ENCODE measurements around the gene MUC5B.

- TF ChIP-seq CTCF (IDR thresholded peaks at IDR 0.05) = no peak
- no peak for TF ChIP-seq EZH2 (IDR thresholded peaks at IDR 0.05; ENCODE audit: borderline replicate concordance, insufficient read depth, low read depth, low read length, poor library complexity, severe bottlenecking)
Measured at GRCh38 chr11:1300569-1301187, 77.8 kb downstream of the MUC5B start.

Data from B cell (primary cell).